Regular cardiac myocyte (primary cell): Measurements from ENCODE around the gene APOH. TPM values are rescaled to one million over a fixed set of nuclear protein-coding genes. Genes with fewer than 3 reads are reported as not detected.

ENCODE experiments used
- total RNA-seq: library from RNA; depleted of rRNA; stranded (reverse); fragments of >200 nt; gene quantifications from 2 replicates; pipeline ENCODE4 v1.2.3, GENCODE V29; 2014

Gene APOH, protein sequence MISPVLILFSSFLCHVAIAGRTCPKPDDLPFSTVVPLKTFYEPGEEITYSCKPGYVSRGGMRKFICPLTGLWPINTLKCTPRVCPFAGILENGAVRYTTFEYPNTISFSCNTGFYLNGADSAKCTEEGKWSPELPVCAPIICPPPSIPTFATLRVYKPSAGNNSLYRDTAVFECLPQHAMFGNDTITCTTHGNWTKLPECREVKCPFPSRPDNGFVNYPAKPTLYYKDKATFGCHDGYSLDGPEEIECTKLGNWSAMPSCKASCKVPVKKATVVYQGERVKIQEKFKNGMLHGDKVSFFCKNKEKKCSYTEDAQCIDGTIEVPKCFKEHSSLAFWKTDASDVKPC
- total RNA-seq: not detected in 2 replicates

DNA sequence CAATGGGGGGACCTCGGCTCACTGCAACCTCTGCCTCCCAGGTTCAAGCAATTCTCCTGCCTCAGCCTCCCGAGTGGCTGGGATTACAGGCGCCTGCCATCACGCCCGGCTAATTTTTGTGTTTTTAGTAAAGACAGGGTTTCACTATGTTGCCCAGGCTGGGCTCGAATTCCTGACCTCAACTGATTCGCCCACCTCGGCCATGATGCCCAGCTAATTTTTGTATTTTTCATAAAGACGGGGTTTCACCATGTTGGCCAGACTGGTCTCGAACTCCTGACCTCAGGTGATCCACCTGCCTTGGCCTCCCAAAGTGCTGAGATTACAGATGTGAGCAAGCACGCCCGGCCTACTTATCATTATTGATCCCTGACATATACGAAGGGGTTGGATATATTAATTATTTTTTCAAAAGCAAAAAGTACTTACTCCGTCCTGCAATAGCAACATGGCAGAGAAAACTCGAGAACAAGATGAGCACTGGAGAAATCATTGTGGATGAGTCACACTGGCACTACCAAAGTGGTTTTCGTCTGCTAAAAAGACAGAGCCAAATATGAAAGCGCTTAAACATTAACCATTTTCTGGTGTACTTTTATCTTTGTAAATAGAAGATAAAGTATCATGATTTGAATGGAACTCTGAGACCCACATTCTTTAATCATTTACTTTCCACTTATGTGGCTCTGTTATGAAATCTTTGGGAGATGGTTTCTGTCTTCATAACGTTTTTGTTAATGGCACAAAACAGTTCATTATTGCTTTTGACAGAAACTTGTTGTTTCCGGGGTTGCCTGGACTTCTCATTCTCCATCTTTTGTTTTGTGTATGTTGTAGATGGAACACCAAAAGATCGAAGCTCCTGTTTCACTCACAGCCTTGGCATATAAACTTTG lies at the start of gene APOH:
APOH (minus strand) TSS at position 529 of the 896 bp plus-strand sequence; CDS start at position 493, 36 bp downstream.

DNA sequence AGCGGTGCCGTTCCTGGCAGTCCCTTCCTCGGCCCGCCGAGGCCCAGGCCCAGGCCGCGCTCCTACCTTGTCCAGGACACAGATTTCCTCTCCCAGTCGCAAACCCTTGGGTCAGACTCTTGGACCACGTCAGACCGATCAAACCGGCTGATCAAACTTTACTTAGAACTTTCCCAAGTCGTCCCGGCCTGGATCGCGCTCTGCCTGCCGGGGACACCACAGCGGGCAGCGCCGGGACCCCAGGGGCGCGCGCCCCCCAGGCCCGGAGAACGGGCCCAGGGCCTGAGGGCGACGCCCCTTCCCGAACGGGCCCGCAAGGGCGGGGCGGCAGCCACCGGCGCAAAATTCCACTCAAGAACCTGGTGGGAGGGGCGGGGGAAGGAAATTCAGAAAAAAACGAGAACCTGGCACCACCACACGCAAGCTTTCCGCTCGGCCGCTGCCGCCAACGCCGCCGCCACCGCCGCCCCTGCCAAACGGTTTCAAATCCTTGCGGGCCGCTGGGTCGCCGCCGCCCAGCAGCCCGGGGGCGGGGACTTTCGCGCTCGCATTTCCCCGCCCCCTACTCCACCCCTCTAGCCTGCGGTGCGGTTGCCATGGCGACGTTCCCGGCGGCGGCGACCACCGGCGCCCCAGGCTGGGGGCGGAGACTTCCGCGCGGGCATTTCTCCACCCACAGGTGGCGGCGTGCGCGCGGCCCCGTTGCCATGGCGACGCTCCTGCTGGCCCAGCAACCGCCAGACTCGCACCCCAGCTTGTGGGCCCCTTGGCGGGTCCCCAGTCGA lies 37.4 kb downstream of the APOH start, which contains the start of gene CEP112:
CEP112 (minus strand) TSS at position 541 of the 785 bp plus-strand sequence.

Other genes with a start within 250 kb of the APOH start
- gene CEP112, start 37.3 kb downstream of the APOH start, total RNA-seq: 5.9 and 7.1 TPM in 2 replicates
- 19.7 and 24.0 TPM in 2 replicates for gene PRKCA, start 73.2 kb upstream of the APOH start, total RNA-seq